Bone marrow (tissue), 2 donors: ENCODE results near the gene GLRA3.
"Not testable (repeated sequence)": the region's sequence is repeated elsewhere in the genome, so short reads cannot be mapped to it uniquely, and the experiment has no call there.

Experiments
- DNase-seq, 2 donors: peaks; one replicate each; lab custom pipeline; 2025; lab: John Stamatoyannopoulos, UW

GLRA3 gene

GRCh38 chr4:174714393-174715211, 114.4 kb downstream of the GLRA3 start:
- DNase-seq: peak in 1 of 2 donors; percentile 18

GRCh38 chr4:174713821-174714220, 115.2 kb downstream of the GLRA3 start:
- no peak for DNase-seq

GRCh38 chr4:174713181-174713580, 115.9 kb downstream of the GLRA3 start:
- DNase-seq: no peak

GRCh38 chr4:174709526-174709925, 119.5 kb downstream of the GLRA3 start:
- no peak for DNase-seq

- DNase-seq: no peak
These were observed 120.7 kb downstream of the GLRA3 start for GRCh38 chr4:174708381-174708780.

- no peak for DNase-seq
These were observed 121.1 kb downstream of the GLRA3 start for GRCh38 chr4:174707902-174708301.

GRCh38 chr4:174707051-174707676, 121.9 kb downstream of the GLRA3 start:
- DNase-seq: no peak

GRCh38 chr4:174702979-174703478, 126.0 kb downstream of the GLRA3 start:
- DNase-seq: no peak

- no peak for DNase-seq
These were observed 129.4 kb downstream of the GLRA3 start for GRCh38 chr4:174699654-174700053.

- DNase-seq: no peak
These were observed 131.2 kb downstream of the GLRA3 start for GRCh38 chr4:174697896-174698295.

GRCh38 chr4:174697202-174697601, 131.8 kb downstream of the GLRA3 start:
- DNase-seq: no peak

- DNase-seq: no peak
These were observed 132.4 kb downstream of the GLRA3 start for GRCh38 chr4:174696657-174697056.

- not testable (repeated sequence) for DNase-seq
These were observed 137.2 kb downstream of the GLRA3 start for GRCh38 chr4:174691876-174692275.

GRCh38 chr4:174690665-174691064, 138.4 kb downstream of the GLRA3 start:
- no peak for DNase-seq

GRCh38 chr4:174689618-174690017, 139.4 kb downstream of the GLRA3 start:
- no peak for DNase-seq

- DNase-seq: no peak
These were observed 142.2 kb downstream of the GLRA3 start for GRCh38 chr4:174686826-174687225.

GRCh38 chr4:174681723-174682300, 147.2 kb downstream of the GLRA3 start:
- no peak for DNase-seq

- no peak for DNase-seq
These were observed 154.7 kb downstream of the GLRA3 start for GRCh38 chr4:174674305-174674840.

- DNase-seq: no peak
These were observed 155.2 kb downstream of the GLRA3 start for GRCh38 chr4:174673865-174674264.

GRCh38 chr4:174672276-174672675, 156.8 kb downstream of the GLRA3 start:
- no peak for DNase-seq

- no peak for DNase-seq
These were observed 159.8 kb downstream of the GLRA3 start for GRCh38 chr4:174669270-174669669.

GRCh38 chr4:174665799-174666198, 163.2 kb downstream of the GLRA3 start:
- DNase-seq: no peak

- DNase-seq: no peak
These were observed 165.8 kb downstream of the GLRA3 start for GRCh38 chr4:174663216-174663615.
